Activated T-cell treated with anti-CD3 and anti-CD28 coated beads, Interleukin-2, amount 50 U/mL, for 72 hours (primary cell): Measurements from ENCODE around the gene GNG13. TPM values are rescaled to one million over a fixed set of nuclear protein-coding genes. Genes with fewer than 3 reads are reported as not detected.

ENCODE experiments used
- ATAC-seq, 2 donors: fragments of 150-1000 bp; cut with Tn5 transposase; replicated peaks in 1 of 2; 2 replicates each; pipeline ENCODE4 v1.10.0; 2021; ENCODE audit warnings: moderate library complexity in 2 of 2, mild to moderate bottlenecking in 1 of 2
- DNase-seq, 2 donors: peaks; one replicate each; pipeline ENCODE4 v3.0.0; 2021 to 2022; ENCODE audit warnings: mixed read lengths in 1 of 2
- H3K27ac Mint-ChIP-seq: one replicate; pipeline ENCODE4 v1.8.0; 2022; ENCODE audit warnings: mild to moderate bottlenecking, moderate library complexity, mixed read lengths
- H3K27me3 Mint-ChIP-seq: one replicate; pipeline ENCODE4 v1.8.0; 2022; ENCODE audit warnings: low read depth, mixed read lengths
- H3K36me3 Mint-ChIP-seq, 2 donors: one replicate each; pipeline ENCODE4 v1.8.0; 2022; ENCODE audit warnings: mixed read lengths in 2 of 2, mild to moderate bottlenecking in 1 of 2; ENCODE audit not compliant: insufficient read depth in 2 of 2
- H3K4me1 Mint-ChIP-seq: one replicate; pipeline ENCODE4 v1.8.0; 2022; ENCODE audit warnings: low read depth, mixed read lengths
- H3K4me3 Mint-ChIP-seq, 2 donors: one replicate each; pipeline ENCODE4 v1.8.0; 2022; ENCODE audit warnings: mild to moderate bottlenecking in 2 of 2, mixed read lengths in 2 of 2, moderate library complexity in 2 of 2
- H3K9me3 Mint-ChIP-seq, 2 donors: one replicate each; pipeline ENCODE4 v1.8.0; 2022; ENCODE audit warnings: mixed read lengths in 2 of 2
- total RNA-seq, 2 donors: library from RNA; stranded (reverse); gene quantifications; one replicate each; pipeline ENCODE4 v1.2.3, GENCODE V29; 2022

Gene GNG13
- total RNA-seq, 2 donors from 2014 or later, result not detected

GRCh38 chr16:815861-816260 lies 15.3 kb upstream of the GNG13 start:
- DNase-seq (no peak), ATAC-seq (no peak)
- Mint-ChIP-seq H3K27me3 (peaks cover 15% of the 10 kb centered on the region), H3K36me3 (no peaks in the 10 kb centered on the region), H3K4me3 (no peak overlapping the region), H3K27ac (no peak overlapping the region), H3K9me3 (no peaks in the 10 kb centered on the region), H3K4me1 (peaks cover 15% of the 10 kb centered on the region)

DNA sequence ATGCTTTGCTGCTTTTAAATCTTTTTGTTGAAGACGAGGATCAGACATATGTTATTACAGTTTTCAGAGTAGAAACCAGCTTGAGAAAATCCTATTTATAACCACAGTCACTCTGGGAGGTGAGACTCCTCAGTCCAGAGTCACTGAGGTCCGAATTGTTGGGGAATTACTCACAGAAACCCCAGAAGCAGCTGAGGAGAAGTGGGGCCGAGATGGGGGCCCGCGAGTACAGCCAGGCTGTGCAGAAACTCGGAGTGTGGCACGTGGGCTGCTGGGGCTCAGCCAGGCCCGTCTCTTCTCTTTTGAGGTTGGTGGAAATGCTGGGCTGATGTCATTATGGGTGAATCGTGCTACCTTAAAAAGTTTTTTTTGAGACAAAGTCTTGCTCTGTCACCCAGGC lies 14.4 kb upstream of the GNG13 start:
- ATAC-seq, result peak in 1 of 2 donors; percentile 28
- Mint-ChIP-seq H3K4me1 (peaks cover 11% of the 10 kb centered on the region), H3K4me3 (no peak overlapping the region), H3K36me3 (no peaks in the 10 kb centered on the region), H3K27me3 (peaks cover 11% of the 10 kb centered on the region), H3K27ac (no peak overlapping the region), H3K9me3 (no peaks in the 10 kb centered on the region)
- no peak for DNase-seq

DNA sequence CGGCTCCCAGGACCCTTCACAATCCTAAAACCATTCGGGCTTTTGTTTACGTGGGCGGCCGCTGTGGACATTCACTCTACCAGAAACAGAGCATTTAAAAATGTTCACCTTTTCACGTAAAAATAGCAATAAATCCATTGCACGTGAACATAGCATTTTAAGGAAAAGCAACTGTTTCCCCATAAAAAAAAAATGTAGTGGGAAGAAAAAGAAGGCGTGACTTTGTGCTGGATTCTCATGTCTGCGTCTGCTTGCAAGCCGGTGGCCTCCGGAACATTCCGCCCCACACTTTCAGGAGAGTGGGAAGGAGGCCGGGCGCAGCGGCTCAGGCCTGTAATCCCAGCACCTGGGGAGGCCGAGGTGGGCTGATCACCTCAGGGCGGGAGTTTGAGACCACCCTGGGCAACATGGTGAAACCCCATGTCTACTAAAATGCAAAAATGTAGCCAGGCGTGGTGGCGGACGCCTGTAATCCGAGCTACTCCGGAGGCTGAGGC lies 13.4 kb upstream of the GNG13 start:
- Mint-ChIP-seq H3K4me3 (peak overlapping the region in 1 of 2 donors; percentile 8), H3K4me1 (peaks cover 8% of the 10 kb centered on the region), H3K9me3 (no peaks in the 10 kb centered on the region), H3K27ac (no peak overlapping the region), H3K27me3 (peaks cover 6% of the 10 kb centered on the region), H3K36me3 (no peaks in the 10 kb centered on the region)
- ATAC-seq (no peak), DNase-seq (no peak)

DNA sequence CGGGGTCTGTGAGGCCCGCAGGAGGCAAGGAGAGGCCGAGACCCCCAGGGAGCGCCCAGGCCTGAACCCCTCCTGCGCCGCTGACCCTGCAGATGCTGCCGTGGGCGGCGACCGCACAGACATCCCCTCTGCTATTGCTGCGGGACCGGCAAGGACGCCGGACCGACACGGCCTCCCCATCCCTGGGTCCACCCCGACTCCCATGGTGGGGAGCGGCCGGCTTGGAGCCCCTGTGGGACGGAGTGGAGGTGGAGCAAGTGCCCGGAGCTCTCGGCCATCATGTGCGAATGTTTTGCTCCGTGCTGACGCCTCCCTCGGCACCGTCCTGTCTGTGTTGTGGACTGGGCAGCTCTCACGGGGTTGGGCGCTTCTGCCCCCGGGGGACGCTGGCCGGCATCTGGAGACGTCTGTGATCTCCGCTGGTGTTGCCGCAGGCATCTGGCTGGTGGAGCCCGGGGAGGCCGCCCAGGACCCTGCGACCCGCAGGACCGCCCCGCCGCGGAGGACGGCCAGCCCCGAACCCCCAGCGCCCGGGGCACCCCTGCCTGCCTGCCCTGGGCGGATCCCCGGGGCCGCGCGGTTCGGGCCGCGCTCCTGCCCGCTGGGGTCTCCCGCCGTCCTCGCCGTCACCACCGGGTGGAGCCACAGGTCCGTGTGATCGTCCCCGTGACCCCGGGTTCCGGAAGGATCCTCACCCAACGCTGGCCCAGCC lies 12.8 kb upstream of the GNG13 start:
- no peak overlapping the region for H3K27ac Mint-ChIP-seq
- H3K4me1 Mint-ChIP-seq, result peaks cover 12% of the 10 kb centered on the region
- ATAC-seq (peak; percentile 86 to 88), DNase-seq (peak; percentile 72)
- H3K4me3 Mint-ChIP-seq, result peak overlapping the region; percentile 45 to 56
- no peaks in the 10 kb centered on the region for H3K36me3 Mint-ChIP-seq
- H3K27me3 Mint-ChIP-seq, result peaks cover 6% of the 10 kb centered on the region
- H3K9me3 Mint-ChIP-seq, result no peaks in the 10 kb centered on the region

- Mint-ChIP-seq H3K4me3 (peak overlapping the region; percentile 98 to 100), H3K4me1 (peaks cover 20% of the 10 kb centered on the region), H3K27ac (peak overlapping the region; percentile 97), H3K9me3 (no peaks in the 10 kb centered on the region), H3K36me3 (peaks cover 1 to 2% of the 10 kb centered on the region in 2 donors), H3K27me3 (peaks cover 6% of the 10 kb centered on the region)
- ATAC-seq (no peak), DNase-seq (no peak)
Measured at GRCh38 chr16:808085-808386, 7.5 kb upstream of the GNG13 start.

DNA sequence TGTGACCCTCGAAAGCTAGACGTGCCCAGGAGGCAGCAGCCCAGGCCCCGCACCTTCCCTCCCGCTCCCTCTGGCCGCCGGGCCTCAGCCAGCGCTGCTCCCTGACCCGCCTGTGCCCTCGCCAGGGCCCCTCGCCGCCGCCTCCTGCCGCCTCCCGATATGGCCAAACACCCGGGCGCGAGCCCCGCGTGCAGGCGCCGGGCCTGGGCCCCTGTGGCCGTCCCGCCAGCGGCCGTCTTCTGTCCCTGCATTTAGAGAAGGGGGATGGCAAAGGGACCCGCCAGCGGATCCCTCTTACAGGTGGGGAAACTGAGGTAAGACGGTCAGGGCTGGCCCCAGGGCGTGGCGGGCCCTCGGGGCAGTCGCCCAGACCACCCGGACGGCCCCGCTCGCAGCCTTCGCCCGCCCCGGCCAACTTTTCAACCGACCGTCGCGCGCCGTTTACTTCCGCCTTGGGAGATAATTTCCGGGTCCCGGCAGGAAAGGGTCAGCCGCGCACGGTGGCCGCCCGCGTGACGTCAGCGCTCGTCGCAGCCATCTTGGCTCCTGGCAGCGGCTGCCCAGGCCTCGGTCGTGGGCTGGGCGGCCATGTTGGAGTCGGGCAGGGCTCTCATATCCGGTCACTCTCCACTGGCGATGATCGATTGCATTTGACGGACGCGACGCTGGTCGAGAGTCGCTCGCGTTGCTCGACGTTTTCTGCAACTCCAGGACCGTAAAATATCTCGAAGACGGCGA lies 7.0 kb upstream of the GNG13 start:
- H3K27me3 Mint-ChIP-seq, result peaks cover 6% of the 10 kb centered on the region
- H3K36me3 Mint-ChIP-seq, result peaks cover 1 to 2% of the 10 kb centered on the region in 2 donors
- DNase-seq (peak; percentile 91 to 93), ATAC-seq (peak; percentile 95 to 99)
- peaks cover 20% of the 10 kb centered on the region for H3K4me1 Mint-ChIP-seq
- peak overlapping the region; percentile 97 for H3K27ac Mint-ChIP-seq
- H3K4me3 Mint-ChIP-seq, result peak overlapping the region; percentile 98 to 100
- no peaks in the 10 kb centered on the region for H3K9me3 Mint-ChIP-seq

- peaks cover 20% of the 10 kb centered on the region for H3K4me1 Mint-ChIP-seq
- peaks cover 1 to 2% of the 10 kb centered on the region in 2 donors for H3K36me3 Mint-ChIP-seq
- H3K27ac Mint-ChIP-seq, result no peak overlapping the region
- H3K9me3 Mint-ChIP-seq, result no peaks in the 10 kb centered on the region
- no peak overlapping the region for H3K4me3 Mint-ChIP-seq
- H3K27me3 Mint-ChIP-seq, result no peaks in the 10 kb centered on the region
- DNase-seq (no peak), ATAC-seq (no peak)
Measured at GRCh38 chr16:805474-805873, 4.9 kb upstream of the GNG13 start.

- H3K4me3 Mint-ChIP-seq, result no peak overlapping the region
- no peaks in the 10 kb centered on the region for H3K27me3 Mint-ChIP-seq
Measured at GRCh38 chr16:804193-805048, 3.9 kb upstream of the GNG13 start.

DNA sequence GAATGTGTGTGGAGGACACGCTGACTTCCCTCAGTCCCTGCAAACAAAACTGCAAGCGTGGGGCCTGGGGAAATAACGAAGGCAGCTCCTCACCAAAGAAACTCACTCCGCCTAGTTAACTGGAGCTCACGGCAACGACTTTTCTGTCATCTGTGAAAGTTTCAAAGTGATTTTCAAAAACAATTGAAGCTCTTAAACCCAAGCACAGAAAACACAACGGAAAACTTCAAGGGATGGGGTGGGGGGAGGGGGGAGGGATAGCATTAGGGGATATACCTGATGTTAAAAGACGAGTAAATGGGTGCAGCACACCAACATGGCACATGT lies 3.2 kb upstream of the GNG13 start:
- Mint-ChIP-seq H3K4me1 (peaks cover 15% of the 10 kb centered on the region), H3K4me3 (no peak overlapping the region)

More at GRCh38 chr16:804193-805048, 3.9 kb upstream of the GNG13 start:
- Mint-ChIP-seq H3K9me3 (no peaks in the 10 kb centered on the region), H3K4me1 (peaks cover 18% of the 10 kb centered on the region), H3K36me3 (peaks cover 1 to 2% of the 10 kb centered on the region in 2 donors), H3K27ac (no peak overlapping the region)
- ATAC-seq, result no peak
- no peak for DNase-seq

DNA sequence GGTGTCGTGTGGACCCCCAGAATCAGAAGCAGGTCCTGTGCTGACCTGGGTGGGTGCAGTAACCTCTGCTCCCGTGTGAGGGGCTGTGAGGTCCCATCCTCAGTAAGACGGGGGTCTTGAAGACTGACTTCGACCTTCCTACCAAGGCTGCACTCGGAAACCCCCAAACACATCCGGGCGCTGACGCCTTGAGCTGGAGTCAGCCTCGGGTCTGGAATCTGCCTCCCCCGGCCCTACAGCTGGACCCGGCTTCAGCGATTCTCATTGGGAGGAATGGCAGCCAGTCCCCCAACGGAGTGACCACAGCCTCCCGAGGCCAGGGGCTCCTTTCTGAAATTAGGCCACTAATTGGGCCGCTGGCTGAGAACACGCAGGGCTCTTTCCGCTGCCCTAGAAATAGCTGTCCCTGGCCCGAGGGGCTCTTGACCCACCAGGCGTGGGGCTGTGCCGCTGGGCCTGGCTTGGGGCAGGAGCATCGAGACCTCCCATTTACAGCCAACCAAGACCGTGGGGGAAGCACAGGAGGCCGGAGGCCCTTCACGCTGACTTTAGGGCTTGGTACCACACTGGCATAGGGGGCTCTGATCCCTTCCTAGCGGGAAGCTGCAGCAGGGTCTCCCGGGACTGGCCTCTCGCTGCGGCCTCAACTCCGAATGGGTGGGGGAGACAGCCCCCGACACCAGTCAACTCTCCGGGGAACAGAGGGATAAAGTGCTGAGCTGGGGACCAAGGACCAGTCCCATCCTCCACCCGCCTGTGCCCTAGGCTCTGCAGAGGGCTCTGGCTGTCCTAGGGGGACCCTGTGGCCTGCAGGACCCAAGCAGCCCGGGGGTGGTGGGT lies 2.6 kb upstream of the GNG13 start:
- Mint-ChIP-seq H3K4me3 (no peak overlapping the region), H3K9me3 (no peaks in the 10 kb centered on the region), H3K27me3 (no peaks in the 10 kb centered on the region), H3K27ac (no peak overlapping the region), H3K36me3 (peaks cover 1 to 3% of the 10 kb centered on the region in 2 donors), H3K4me1 (peaks cover 12% of the 10 kb centered on the region)
- ATAC-seq (no peak), DNase-seq (no peak)

More for the DNA sequence above, 3.2 kb upstream of the GNG13 start:
- DNase-seq, result no peak
- Mint-ChIP-seq H3K36me3 (peaks cover 1 to 2% of the 10 kb centered on the region in 2 donors), H3K9me3 (no peaks in the 10 kb centered on the region), H3K27me3 (no peaks in the 10 kb centered on the region), H3K27ac (no peak overlapping the region)
- ATAC-seq, result no peak

- H3K4me3 Mint-ChIP-seq, result no peak overlapping the region
Measured at GRCh38 chr16:802461-802860, 1.9 kb upstream of the GNG13 start.

GRCh38 chr16:801584-802363 lies 1.2 kb upstream of the GNG13 start:
- H3K9me3 Mint-ChIP-seq, result no peaks in the 10 kb centered on the region
- peaks cover 0 to 5% of the 10 kb centered on the region in 2 donors for H3K36me3 Mint-ChIP-seq
- H3K27ac Mint-ChIP-seq, result no peak overlapping the region
- peaks cover 7% of the 10 kb centered on the region for H3K4me1 Mint-ChIP-seq
- H3K4me3 Mint-ChIP-seq, result no peak overlapping the region
- ATAC-seq (peak in 1 of 2 donors; percentile 18), DNase-seq (no peak)
- H3K27me3 Mint-ChIP-seq, result no peaks in the 10 kb centered on the region

More at GRCh38 chr16:802461-802860, 1.9 kb upstream of the GNG13 start:
- peaks cover 7% of the 10 kb centered on the region for H3K4me1 Mint-ChIP-seq
- no peak for DNase-seq
- peaks cover 0 to 2% of the 10 kb centered on the region in 2 donors for H3K36me3 Mint-ChIP-seq
- no peak for ATAC-seq
- H3K9me3 Mint-ChIP-seq, result no peaks in the 10 kb centered on the region
- no peak overlapping the region for H3K27ac Mint-ChIP-seq
- no peaks in the 10 kb centered on the region for H3K27me3 Mint-ChIP-seq
